Endothelial cell of umbilical vein (primary cell): ENCODE measurements around the gene SENP7. TPM values are rescaled to one million over a fixed set of nuclear protein-coding genes. Genes with fewer than 3 reads are reported as not detected.
A peak's percentile ranks its signal among the peaks of the same experiment; 100 is the strongest.

ENCODE experiments used
- Bru-seq: library from RNA; stranded (reverse); fragments of 400-500 nt; gene quantifications from one replicate; lab custom pipeline; 2021; lab: Mats Ljungman, UMichigan
- BruChase-seq, 2 experiments: library from RNA; stranded (reverse); fragments of 400-500 nt; gene quantifications; one replicate each; lab custom pipeline; 2021; lab: Mats Ljungman, UMichigan
- BruUV-seq: library from RNA; stranded (reverse); fragments of 400-500 nt; replicated peaks from 2 replicates; lab custom pipeline; 2021; lab: Mats Ljungman, UMichigan
- CTCF ChIA-PET: fragments of 300-600, 350-600 bp; sonication (Branson Sonifier 250); formaldehyde crosslinking; loops from one replicate; lab custom pipeline; 2021; ENCODE audit warnings: antibody characterized with exemption, inconsistent platforms; lab: Charles Lee
- POLR2A ChIA-PET: fragments of 300-600, 350-600 bp; sonication (Branson Sonifier 250); formaldehyde crosslinking; loops from one replicate; lab custom pipeline; 2021; ENCODE audit warnings: antibody characterized with exemption, inconsistent platforms; lab: Charles Lee
- DNase-seq: peaks from one replicate; pipeline ENCODE4 v3.0.0-alpha.2; 2011; ENCODE audit warnings: low read depth, low spot score
- FAIRE-seq: peaks from 2 replicates; lab custom pipeline; 2011; peaks lifted over from hg19 to GRCh38; lab: Jason Lieb, UNC
- H2AFZ ChIP-seq: 2 replicates; pipeline ENCODE4 v1.6.0; 2012; ENCODE audit warnings: low read depth, low read length, control low read depth, inconsistent platforms
- H3K27ac ChIP-seq: 2 replicates; pipeline ENCODE4 v1.5.1; 2011; ENCODE audit warnings: low read depth, mild to moderate bottlenecking, control low read depth, low read length, moderate library complexity; ENCODE audit not compliant: insufficient read depth
- H3K27me3 ChIP-seq, 2 experiments: 2 replicates each; pipeline versions ENCODE4 v1.6.0 to v1.6.1; 2011; ENCODE audit warnings: low read length in 2 of 2, mixed read lengths in 1 of 2; ENCODE audit not compliant: control insufficient read depth in 2 of 2, insufficient read depth in 2 of 2
- H3K36me3 ChIP-seq, 2 experiments: 2 replicates in 1 of 2; 3 replicates in 1 of 2; pipeline ENCODE4 v1.5.1; 2011; ENCODE audit warnings: low read length in 2 of 2, mild to moderate bottlenecking in 1 of 2, moderate library complexity in 1 of 2; ENCODE audit not compliant: control insufficient read depth in 2 of 2, insufficient read depth in 2 of 2; ENCODE audit errors: extremely low read depth in 1 of 2
- H3K4me1 ChIP-seq: 3 replicates; pipeline ENCODE4 v1.5.1; 2011; ENCODE audit warnings: mild to moderate bottlenecking, low read length; ENCODE audit not compliant: control insufficient read depth, insufficient read depth; ENCODE audit errors: extremely low read depth
- H3K4me2 ChIP-seq: 2 replicates; pipeline ENCODE4 v1.6.1; 2011; ENCODE audit warnings: low read length, control low read depth, mixed read lengths; ENCODE audit not compliant: insufficient read depth
- H3K4me3 ChIP-seq, 3 experiments: fragments of 200-600 bp in 1 of 3; sonication (generic), shearing (Covaris generic) in 1 of 3; replicated peaks in 1 of 3; 2 replicates each; pipeline ENCODE4 v1.5.1; 2011 to 2016; ENCODE audit warnings: control low read depth in 3 of 3, low read length in 3 of 3, mild to moderate bottlenecking in 2 of 3, inconsistent platforms in 1 of 3, low read depth in 1 of 3, moderate library complexity in 1 of 3; ENCODE audit not compliant: insufficient read depth in 1 of 3
- H3K79me2 ChIP-seq: 2 replicates; pipeline ENCODE4 v1.6.0; 2012; ENCODE audit warnings: low read length, inconsistent platforms; ENCODE audit not compliant: control insufficient read depth, insufficient read depth
- H3K9ac ChIP-seq: replicated peaks from 2 replicates; pipeline ENCODE3; 2011; ENCODE audit warnings: low read length, control low read depth; ENCODE audit not compliant: insufficient read depth; ENCODE audit errors: extremely low read depth
- H3K9me1 ChIP-seq: replicated peaks from 3 replicates; pipeline ENCODE4 v1.6.0; 2011; ENCODE audit warnings: mild to moderate bottlenecking, low read length; ENCODE audit not compliant: control insufficient read depth, insufficient read depth; ENCODE audit errors: extremely low read depth
- H3K9me3 ChIP-seq: replicated peaks from 2 replicates; pipeline ENCODE4 v1.5.1; 2012; ENCODE audit warnings: low read length, inconsistent platforms; ENCODE audit not compliant: control insufficient read depth, insufficient read depth
- H4K20me1 ChIP-seq: replicated peaks from 2 replicates; pipeline ENCODE3; 2011; ENCODE audit warnings: mild to moderate bottlenecking, low read length; ENCODE audit not compliant: control insufficient read depth, insufficient read depth; ENCODE audit errors: extremely low read depth
- EZH2 ChIP-seq: IDR thresholded peaks from 2 replicates; pipeline ENCODE4 v1.6.1; 2012; ENCODE audit warnings: borderline replicate concordance, low read depth, mild to moderate bottlenecking, moderate library complexity, low read length, inconsistent platforms; ENCODE audit not compliant: severe bottlenecking
- FOS ChIP-seq: IDR thresholded peaks from 2 replicates; pipeline ENCODE4 v1.6.1; 2011; ENCODE audit warnings: mild to moderate bottlenecking, low read length, moderate library complexity, borderline replicate concordance; ENCODE audit not compliant: insufficient read depth
- GATA2 ChIP-seq: IDR thresholded peaks from 2 replicates; pipeline ENCODE4 v1.7.0; 2011; ENCODE audit warnings: low read depth, mild to moderate bottlenecking, moderate library complexity, mixed read lengths, low read length; ENCODE audit not compliant: insufficient read length, insufficient read depth
- JUN ChIP-seq: IDR thresholded peaks from 2 replicates; pipeline ENCODE4 v1.6.1; 2011; ENCODE audit warnings: borderline replicate concordance, low read depth; ENCODE audit not compliant: insufficient read length, insufficient read depth
- MYC ChIP-seq: IDR thresholded peaks from one replicate; pipeline ENCODE4 v1.6.1; 2011; ENCODE audit warnings: mild to moderate bottlenecking, low read depth, low read length
- POLR2A ChIP-seq: IDR thresholded peaks from 2 replicates; pipeline ENCODE4 v1.6.1; 2012; ENCODE audit warnings: low read depth, mild to moderate bottlenecking, control low read depth, low read length
- POLR2AphosphoS5 ChIP-seq: IDR thresholded peaks from 2 replicates; pipeline ENCODE4 v1.6.1; 2012; ENCODE audit warnings: low read depth, mild to moderate bottlenecking, control low read depth, low read length, moderate library complexity; ENCODE audit not compliant: insufficient read depth
- dilution Hi-C: fragments of 300-500 bp; cut with MboI; formaldehyde crosslinking; loops from one replicate; pipeline ENCODE4 v1.15.0; 2019; ENCODE audit warnings: low sequenced_read_pairs; ENCODE audit not compliant: extremely low pct_ligation_motif_present
- intact Hi-C: fragments of 100-400 bp; cut with micrococcal nuclease; formaldehyde crosslinking; loops from one replicate; pipeline ENCODE4 v1.10.0; 2022
- long read RNA-seq: library from polyadenylated mRNA; stranded (forward); transcript quantifications from one replicate; pipeline ENCODE4 v2.0.0, GENCODE V29; 2021
- polyA minus RNA-seq, 3 experiments: library from RNA; depleted of rRNA, polyadenylated mRNA; stranded (reverse); fragments of >200 nt; gene quantifications; 1 replicate in 1 of 3; 2 replicates in 2 of 3; pipeline ENCODE4 v1.2.3, GENCODE V29; 2011
- polyA plus RNA-seq, 4 experiments: library from polyadenylated mRNA; depleted of rRNA in 3 of 4; stranded (reverse) in 3 of 4; unstranded in 1 of 4; fragments of >200 nt; gene quantifications; 2 replicates each; pipeline versions ENCODE4 v1.2.1 to v1.2.3, GENCODE V29; 2011 to 2012; ENCODE audit warnings: missing spikeins in 1 of 4
- total RNA-seq: library from RNA; stranded (reverse); gene quantifications from 2 replicates; pipeline ENCODE4 v1.2.3, GENCODE V29; 2021
- TF ChIP-seq, protein P1 (sequence below), 2 donors: IDR thresholded peaks; 1 replicate in 1 of 2; 2 replicates in 1 of 2; pipeline ENCODE4 v1.5.1; 2011; ENCODE audit warnings: low read length in 2 of 2, mild to moderate bottlenecking in 2 of 2, moderate library complexity in 2 of 2, control low read depth in 1 of 2, inconsistent platforms in 1 of 2, low read depth in 1 of 2; ENCODE audit not compliant: insufficient read depth in 1 of 2; ENCODE audit errors: extremely low read depth in 1 of 2
- TF ChIP-seq, protein P2 (sequence below): IDR thresholded peaks from 2 replicates; pipeline ENCODE4 v1.6.1; 2011; ENCODE audit not compliant: insufficient read depth, insufficient read length

SENP7 gene, protein sequence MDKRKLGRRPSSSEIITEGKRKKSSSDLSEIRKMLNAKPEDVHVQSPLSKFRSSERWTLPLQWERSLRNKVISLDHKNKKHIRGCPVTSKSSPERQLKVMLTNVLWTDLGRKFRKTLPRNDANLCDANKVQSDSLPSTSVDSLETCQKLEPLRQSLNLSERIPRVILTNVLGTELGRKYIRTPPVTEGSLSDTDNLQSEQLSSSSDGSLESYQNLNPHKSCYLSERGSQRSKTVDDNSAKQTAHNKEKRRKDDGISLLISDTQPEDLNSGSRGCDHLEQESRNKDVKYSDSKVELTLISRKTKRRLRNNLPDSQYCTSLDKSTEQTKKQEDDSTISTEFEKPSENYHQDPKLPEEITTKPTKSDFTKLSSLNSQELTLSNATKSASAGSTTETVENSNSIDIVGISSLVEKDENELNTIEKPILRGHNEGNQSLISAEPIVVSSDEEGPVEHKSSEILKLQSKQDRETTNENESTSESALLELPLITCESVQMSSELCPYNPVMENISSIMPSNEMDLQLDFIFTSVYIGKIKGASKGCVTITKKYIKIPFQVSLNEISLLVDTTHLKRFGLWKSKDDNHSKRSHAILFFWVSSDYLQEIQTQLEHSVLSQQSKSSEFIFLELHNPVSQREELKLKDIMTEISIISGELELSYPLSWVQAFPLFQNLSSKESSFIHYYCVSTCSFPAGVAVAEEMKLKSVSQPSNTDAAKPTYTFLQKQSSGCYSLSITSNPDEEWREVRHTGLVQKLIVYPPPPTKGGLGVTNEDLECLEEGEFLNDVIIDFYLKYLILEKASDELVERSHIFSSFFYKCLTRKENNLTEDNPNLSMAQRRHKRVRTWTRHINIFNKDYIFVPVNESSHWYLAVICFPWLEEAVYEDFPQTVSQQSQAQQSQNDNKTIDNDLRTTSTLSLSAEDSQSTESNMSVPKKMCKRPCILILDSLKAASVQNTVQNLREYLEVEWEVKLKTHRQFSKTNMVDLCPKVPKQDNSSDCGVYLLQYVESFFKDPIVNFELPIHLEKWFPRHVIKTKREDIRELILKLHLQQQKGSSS
- 18.7 and 20.2 TPM in 2 replicates for total RNA-seq
- polyA plus RNA-seq, result 4.5 and 5.1 TPM in 2 replicates
- polyA plus RNA-seq (2011; cell fraction: cytosol; rRNA removed), result 4.1 and 4.8 TPM in 2 replicates
- polyA plus RNA-seq (2011; cell fraction: nucleus; rRNA removed), result 57.7 and 74.4 TPM in 2 replicates
- 7.6 and 8.1 TPM in 2 replicates for polyA plus RNA-seq (2012)
- 17.7 and 17.8 TPM in 2 replicates for polyA minus RNA-seq
- polyA minus RNA-seq (2011; cell fraction: cytosol; rRNA and poly(A)+ RNA removed), result 2.0 TPM
- 86.0 and 117 TPM in 2 replicates for polyA minus RNA-seq (2011; cell fraction: nucleus; rRNA and poly(A)+ RNA removed)
- percentile 86 among the genes with signal in this experiment for Bru-seq, nascent RNA
- BruChase-seq, experiment 1, labeled RNA remaining after a 6-hour chase, result percentile 69 among the genes with signal in this experiment
- BruChase-seq, experiment 2, labeled RNA remaining after a 2-hour chase, result percentile 78 among the genes with signal in this experiment
- long read RNA-seq, full-length matches to known transcripts, result 4 of 14 reads
- long read RNA-seq, partial matches to known transcripts, result 3 of 14 reads
- long read RNA-seq, other reads (novel, unspliced or antisense), result 7 of 14 reads

DNA sequence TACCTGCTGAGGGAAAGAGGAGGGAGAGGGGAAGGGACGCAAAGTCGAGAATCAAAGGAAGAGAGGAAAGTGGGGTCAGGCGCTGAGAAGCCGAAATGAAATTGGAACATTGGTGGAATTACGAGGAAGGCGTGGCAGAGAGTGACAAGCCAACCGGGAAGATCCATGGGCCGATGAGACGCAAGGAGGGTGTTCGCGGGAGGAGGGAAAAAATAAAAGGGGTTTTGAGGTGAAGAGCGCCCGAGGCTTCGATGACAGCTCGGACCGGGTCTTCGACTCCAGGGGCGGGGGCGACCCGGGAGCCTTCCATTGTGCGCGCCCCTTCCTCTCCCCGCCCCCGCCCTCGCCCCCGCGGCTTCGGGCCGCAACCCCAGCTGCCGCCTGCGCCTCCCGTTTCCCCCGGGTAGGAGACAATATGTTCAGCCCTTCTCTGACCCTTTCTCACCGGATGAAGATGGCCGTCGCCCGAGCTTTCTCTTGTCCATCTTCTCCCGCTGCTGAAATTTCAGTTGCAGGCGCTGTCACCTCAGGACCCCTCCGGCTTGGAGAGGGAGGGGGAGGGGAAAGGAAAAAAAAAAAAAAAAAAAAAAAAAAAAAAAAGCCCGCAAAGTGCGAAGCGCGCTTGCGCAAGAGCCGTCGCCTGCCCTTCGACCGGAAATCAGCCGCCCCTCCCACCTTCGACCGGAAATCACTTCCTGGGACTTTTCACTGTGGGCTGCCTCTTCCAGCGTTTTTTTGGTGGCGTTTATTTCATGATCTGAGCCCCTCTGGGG is at the start of gene SENP7:
TSS of gene SENP7 (minus strand) at position 567 of the 773 bp plus-strand sequence. CDS start at position 485, 82 bp downstream.
- DNase-seq (peak; percentile 86), FAIRE-seq (peak; percentile 73)
- peak within 1 kb of the TSS; percentile 90 for H2AFZ ChIP-seq
- dilution Hi-C loops (no loop called here), intact Hi-C loops (loop anchor here (1.0 kb wide), 3 partner anchors 8 to 61 kb away; partner anchors contain the start of genes PCNP and TRMT10C)
- CTCF ChIA-PET, result interaction anchor here (1.1 to 1.5 kb wide), 4 partner anchors 8 to 164 kb away, joined by 3 to 6 read pairs (median 4); partner anchors contain the start of genes PCNP and ZBTB11
- no TSS peak for BruUV-seq
- H3K9me1 ChIP-seq, result no peaks in the 10 kb centered on the region
- no peaks in the 10 kb centered on the region for H3K27me3 ChIP-seq
- peak within 1 kb of the TSS; percentile 98 for H3K9ac ChIP-seq
- no peaks in the 10 kb centered on the region for H4K20me1 ChIP-seq
- no peaks in the 10 kb centered on the region for H3K9me3 ChIP-seq
- peak within 1 kb of the TSS; percentile 70 to 91 (median 74) for H3K4me3 ChIP-seq
- peaks cover 13% of the 10 kb centered on the region for H3K4me1 ChIP-seq
- H3K4me2 ChIP-seq, result peak within 1 kb of the TSS; percentile 96
- peak within 1 kb of the TSS; percentile 93 for H3K27ac ChIP-seq
- POLR2A ChIA-PET, result interaction anchor here (1.1 to 1.3 kb wide), 4 partner anchors 8 to 50 kb away, joined by 3 to 4 read pairs (median 3); partner anchors contain the start of gene TRMT10C
- TF ChIP-seq, protein P1, sequence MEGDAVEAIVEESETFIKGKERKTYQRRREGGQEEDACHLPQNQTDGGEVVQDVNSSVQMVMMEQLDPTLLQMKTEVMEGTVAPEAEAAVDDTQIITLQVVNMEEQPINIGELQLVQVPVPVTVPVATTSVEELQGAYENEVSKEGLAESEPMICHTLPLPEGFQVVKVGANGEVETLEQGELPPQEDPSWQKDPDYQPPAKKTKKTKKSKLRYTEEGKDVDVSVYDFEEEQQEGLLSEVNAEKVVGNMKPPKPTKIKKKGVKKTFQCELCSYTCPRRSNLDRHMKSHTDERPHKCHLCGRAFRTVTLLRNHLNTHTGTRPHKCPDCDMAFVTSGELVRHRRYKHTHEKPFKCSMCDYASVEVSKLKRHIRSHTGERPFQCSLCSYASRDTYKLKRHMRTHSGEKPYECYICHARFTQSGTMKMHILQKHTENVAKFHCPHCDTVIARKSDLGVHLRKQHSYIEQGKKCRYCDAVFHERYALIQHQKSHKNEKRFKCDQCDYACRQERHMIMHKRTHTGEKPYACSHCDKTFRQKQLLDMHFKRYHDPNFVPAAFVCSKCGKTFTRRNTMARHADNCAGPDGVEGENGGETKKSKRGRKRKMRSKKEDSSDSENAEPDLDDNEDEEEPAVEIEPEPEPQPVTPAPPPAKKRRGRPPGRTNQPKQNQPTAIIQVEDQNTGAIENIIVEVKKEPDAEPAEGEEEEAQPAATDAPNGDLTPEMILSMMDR (IDR thresholded peaks at IDR 0.05; ENCODE audit: extremely low read depth in 1 of 2, insufficient read depth in 1 of 2, low read depth in 1 of 2, low read length in 2 of 2), result no peak
- TF ChIP-seq MYC (no peak), POLR2AphosphoS5 (peak; percentile 65), GATA2 (no peak), FOS (no peak), EZH2 (no peak), JUN (no peak), POLR2A (peak; percentile 81)
- TF ChIP-seq, protein P2, sequence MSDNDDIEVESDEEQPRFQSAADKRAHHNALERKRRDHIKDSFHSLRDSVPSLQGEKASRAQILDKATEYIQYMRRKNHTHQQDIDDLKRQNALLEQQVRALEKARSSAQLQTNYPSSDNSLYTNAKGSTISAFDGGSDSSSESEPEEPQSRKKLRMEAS, result no peak
- peaks cover 3% of the 10 kb centered on the region for H3K79me2 ChIP-seq
- H3K36me3 ChIP-seq, result no peaks in the 10 kb centered on the region
